Psoas muscle (tissue), 8 donors: ENCODE measurements around the gene SNX8. TPM values are rescaled to one million over a fixed set of nuclear protein-coding genes. Genes with fewer than 3 reads are reported as not detected.

ENCODE experiments used
- ATAC-seq, 4 donors: fragments of 200-7000 bp; cut with Tn5 transposase; one replicate each; pipeline ENCODE4 v1.9.1; 2020; ENCODE audit warnings: moderate library complexity in 3 of 4, mild to moderate bottlenecking in 2 of 4
- DNase-seq, 2 donors: peaks; one replicate each; pipeline ENCODE4 v3.0.0-alpha.2; 2020
- H3K27ac ChIP-seq: fragments of 200-600 bp; one replicate; pipeline ENCODE4 v1.8.0; 2022
- H3K27me3 ChIP-seq, 3 donors: fragments of 200-600 bp in 1 of 3; one replicate each; pipeline versions ENCODE4 v1.6.1 to v1.8.0; 2013 to 2022; ENCODE audit warnings: low read length in 2 of 3, mild to moderate bottlenecking in 2 of 3, moderate library complexity in 1 of 3; ENCODE audit not compliant: insufficient read depth in 3 of 3
- H3K36me3 ChIP-seq, 2 donors: fragments of 200-600 bp in 1 of 2; one replicate each; pipeline versions ENCODE4 v1.6.1 to v1.8.0; 2013 to 2022; ENCODE audit warnings: low read depth in 1 of 2, mild to moderate bottlenecking in 1 of 2, moderate library complexity in 1 of 2; ENCODE audit not compliant: insufficient read depth in 1 of 2
- H3K4me1 ChIP-seq: fragments of 200-600 bp; one replicate; pipeline ENCODE4 v1.8.0; 2022
- H3K4me3 ChIP-seq: fragments of 200-600 bp; one replicate; pipeline ENCODE4 v1.8.0; 2022; ENCODE audit warnings: mild to moderate bottlenecking
- H3K9me3 ChIP-seq: fragments of 200-600 bp; one replicate; pipeline ENCODE4 v1.8.0; 2022
- WGBS, 3 donors: extraction: QIAGEN DNeasy Blood & Tissue Kit; methylation state at CpG; one replicate each; pipeline versions ENCODE4 v1.1.6 to v1.1.7; 2013; 5-methylcytosine and 5-hydroxymethylcytosine counted together
- intact Hi-C, 2 donors: fragments of 100-400 bp; cut with DNase I; formaldehyde crosslinking; loops; one replicate each; pipeline versions ENCODE4 v1.11.0 to v1.14.2; 2022
- polyA plus RNA-seq, 3 donors: library from polyadenylated mRNA; stranded (reverse); fragments of 200-250 nt; gene quantifications; one replicate each; pipeline ENCODE4 v1.2.3, GENCODE V29; 2013
- total RNA-seq, 4 donors: library from RNA; stranded (reverse); fragmentation: NEBNext Ultra II Directional in 2 of 4; extraction: Animal tissue kit (Norgen Biotek cat#: 25700) in 2 of 4; gene quantifications; one replicate each; pipeline versions ENCODE4 v1.2.1 to v1.2.4, GENCODE V29; 2021 to 2023
- TF ChIP-seq, protein P1 (sequence below): fragments of 200-600 bp; IDR thresholded peaks from one replicate; pipeline ENCODE4 v1.8.0; 2022; ENCODE audit warnings: antibody characterized with exemption
- donor health status: healthy with polysubstance abuse.
- donor health status: DM: no; HTN: no; CAD: no; lungs with moderate emphysema.
- donor health status: Bipolar disorder and iron deficiency.
- donor health status: healthy.
- donor health status: DM: yes; HTN: yes; CAD: no.
- donor health status: DM: no; HTN: no; CAD: no.
- donor health status: DM: no; HTN: no; CAD: no.
- donor health status: DM: yes; HTN: yes; CAD: no.

Gene SNX8
- total and polyA plus RNA-seq, 7 donors, result 8.4 to 25.1 (median 14.3) TPM

GRCh38 chr7:2205036-2205780 lies 109.0 kb downstream of the SNX8 start:
- Histone ChIP-seq H3K4me3 (no peak overlapping the region), H3K9me3 (no peaks in the 10 kb centered on the region), H3K4me1 (peaks cover 7% of the 10 kb centered on the region), H3K27me3 (no peaks in the 10 kb centered on the region), H3K27ac (no peak overlapping the region), H3K36me3 (peaks cover 0 to 23% of the 10 kb centered on the region in 2 donors)
- ATAC-seq, result no peak
- DNase-seq, result no peak
- WGBS, 3 donors, result 87 to 94% (median 91%) methylated on average over 16 of the region's 16 CpGs
- intact Hi-C loops, result loop anchor here (5.0 to 10.0 kb wide), 3 partner anchors 390 to 628 kb away; no protein-coding TSS in a partner anchor
- TF ChIP-seq, protein P1, sequence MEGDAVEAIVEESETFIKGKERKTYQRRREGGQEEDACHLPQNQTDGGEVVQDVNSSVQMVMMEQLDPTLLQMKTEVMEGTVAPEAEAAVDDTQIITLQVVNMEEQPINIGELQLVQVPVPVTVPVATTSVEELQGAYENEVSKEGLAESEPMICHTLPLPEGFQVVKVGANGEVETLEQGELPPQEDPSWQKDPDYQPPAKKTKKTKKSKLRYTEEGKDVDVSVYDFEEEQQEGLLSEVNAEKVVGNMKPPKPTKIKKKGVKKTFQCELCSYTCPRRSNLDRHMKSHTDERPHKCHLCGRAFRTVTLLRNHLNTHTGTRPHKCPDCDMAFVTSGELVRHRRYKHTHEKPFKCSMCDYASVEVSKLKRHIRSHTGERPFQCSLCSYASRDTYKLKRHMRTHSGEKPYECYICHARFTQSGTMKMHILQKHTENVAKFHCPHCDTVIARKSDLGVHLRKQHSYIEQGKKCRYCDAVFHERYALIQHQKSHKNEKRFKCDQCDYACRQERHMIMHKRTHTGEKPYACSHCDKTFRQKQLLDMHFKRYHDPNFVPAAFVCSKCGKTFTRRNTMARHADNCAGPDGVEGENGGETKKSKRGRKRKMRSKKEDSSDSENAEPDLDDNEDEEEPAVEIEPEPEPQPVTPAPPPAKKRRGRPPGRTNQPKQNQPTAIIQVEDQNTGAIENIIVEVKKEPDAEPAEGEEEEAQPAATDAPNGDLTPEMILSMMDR, result no peak

DNA sequence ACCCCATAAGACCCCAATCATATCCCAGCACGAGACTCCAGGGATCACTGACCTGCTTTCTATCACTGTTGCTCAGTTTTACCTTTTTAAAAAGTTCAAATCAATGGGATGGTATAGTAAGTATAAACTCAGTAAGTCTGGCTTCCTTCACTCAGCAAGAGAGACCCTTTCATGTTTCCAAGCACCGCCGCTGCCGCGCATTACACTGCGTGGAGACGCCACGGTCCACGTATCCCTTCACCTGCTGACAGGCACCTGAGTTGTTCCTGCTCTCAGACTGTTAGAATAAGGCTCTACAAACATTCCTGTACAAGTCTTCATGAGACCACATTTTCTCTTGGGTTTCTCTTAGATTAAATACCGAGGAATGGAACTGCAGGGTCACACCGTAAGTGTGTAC lies 109.8 kb downstream of the SNX8 start:
- intact Hi-C loops, result loop anchor here (10.0 kb wide), 2 partner anchors 390 to 540 kb away; no protein-coding TSS in a partner anchor
- DNase-seq, result no peak
- 94 to 97% (median 97%) methylated on average over 11 of the region's 11 CpGs for WGBS, 3 donors
- no peak for ATAC-seq
- Histone ChIP-seq H3K4me1 (peaks cover 7% of the 10 kb centered on the region), H3K27ac (no peak overlapping the region), H3K9me3 (no peaks in the 10 kb centered on the region), H3K36me3 (peaks cover 0 to 31% of the 10 kb centered on the region in 2 donors), H3K27me3 (no peaks in the 10 kb centered on the region), H3K4me3 (no peak overlapping the region)
- TF ChIP-seq, protein P1, result no peak

- intact Hi-C loops, result loop anchor here (10.0 kb wide), 2 partner anchors 389 to 539 kb away; no protein-coding TSS in a partner anchor
- no peak for DNase-seq
- Histone ChIP-seq H3K36me3 (peaks cover 0 to 33% of the 10 kb centered on the region in 2 donors), H3K4me1 (peaks cover 7% of the 10 kb centered on the region), H3K9me3 (no peaks in the 10 kb centered on the region), H3K27me3 (no peaks in the 10 kb centered on the region), H3K27ac (no peak overlapping the region), H3K4me3 (no peak overlapping the region)
- TF ChIP-seq, protein P1, result no peak
- WGBS, 3 donors, result 73 to 82% (median 81%) methylated on average over 13 of the region's 13 CpGs
- no peak for ATAC-seq
Measured at GRCh38 chr7:2203766-2204300, 110.4 kb downstream of the SNX8 start.

DNA sequence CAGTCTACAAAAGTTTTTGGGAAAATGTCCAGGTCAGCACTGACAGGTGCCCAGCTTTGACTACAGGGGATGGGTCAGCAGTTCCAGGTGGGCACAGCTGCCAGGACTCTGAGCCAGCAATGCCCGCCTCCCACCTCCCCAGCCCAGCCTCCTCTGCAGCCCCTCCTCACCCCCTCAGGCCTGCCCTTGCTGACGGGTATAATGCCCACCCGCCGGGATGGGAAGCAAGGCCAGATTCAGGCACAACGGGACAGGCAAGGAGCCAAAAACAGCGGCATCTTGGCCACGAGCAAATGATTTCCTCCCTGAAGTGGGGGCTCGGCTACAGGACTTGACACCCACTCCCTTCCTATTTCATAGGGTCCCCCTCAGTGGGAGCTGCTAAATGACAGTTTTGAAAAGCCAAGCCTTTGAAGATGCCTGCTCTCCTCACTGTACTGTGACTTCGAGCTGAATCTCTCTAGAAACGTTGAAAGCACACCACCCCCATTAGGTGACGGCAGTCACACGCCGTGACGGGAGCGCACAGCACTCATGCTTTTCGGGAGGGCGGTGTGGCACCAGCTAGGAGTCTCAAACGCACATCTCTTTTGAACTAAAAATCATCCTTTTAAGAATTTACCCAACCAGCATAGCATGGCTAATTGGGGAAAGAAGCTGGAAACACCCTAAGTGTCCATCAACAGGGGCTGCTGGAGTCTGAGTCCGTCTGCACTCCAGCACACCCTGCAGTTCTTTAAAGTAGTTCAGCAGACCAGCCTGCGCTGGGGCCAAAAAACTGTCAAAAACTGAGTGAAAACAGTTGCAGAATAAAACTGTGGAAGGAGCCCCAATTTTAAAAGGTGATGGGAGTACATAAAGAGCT lies 111.1 kb downstream of the SNX8 start:
- TF ChIP-seq, protein P1, result no peak
- ATAC-seq (no peak), DNase-seq (no peak)
- Histone ChIP-seq H3K4me3 (no peak overlapping the region), H3K9me3 (no peaks in the 10 kb centered on the region), H3K4me1 (peaks cover 11% of the 10 kb centered on the region), H3K36me3 (peaks cover 0 to 30% of the 10 kb centered on the region in 2 donors), H3K27me3 (no peaks in the 10 kb centered on the region), H3K27ac (no peak overlapping the region)
- 49 to 69% (median 54%) methylated on average over 20 of the region's 20 CpGs for WGBS, 3 donors
- intact Hi-C loops, result loop anchor here (10.0 kb wide), 2 partner anchors 388 to 538 kb away; no protein-coding TSS in a partner anchor
